SKM-1 (cell line): ENCODE measurements around the gene SEC24B.
"Not testable (repeated sequence)": the region's sequence is repeated elsewhere in the genome, so short reads cannot be mapped to it uniquely, and the experiment has no call there.

ENCODE experiments used
- DNase-seq: peaks from one replicate; lab custom pipeline; 2025; ENCODE audit not compliant: unreplicated experiment; lab: John Stamatoyannopoulos, UW

The SEC24B gene

GRCh38 chr4:109574931-109575804, 141.6 kb downstream of the SEC24B start:
- DNase-seq: no peak

GRCh38 chr4:109576462-109576861, 142.8 kb downstream of the SEC24B start:
- no peak for DNase-seq

- no peak for DNase-seq
Observed at GRCh38 chr4:109578846-109579245, 145.2 kb downstream of the SEC24B start.

- DNase-seq: not testable (repeated sequence)
Observed at GRCh38 chr4:109579997-109580396, 146.4 kb downstream of the SEC24B start.

- no peak for DNase-seq
Observed at GRCh38 chr4:109588176-109588575, 154.6 kb downstream of the SEC24B start.

- no peak for DNase-seq
Observed at GRCh38 chr4:109589119-109589518, 155.5 kb downstream of the SEC24B start.

- DNase-seq: no peak
Observed at GRCh38 chr4:109589605-109590004, 156.0 kb downstream of the SEC24B start.
